B cell (primary cell): ENCODE data around the gene KLF12. TPM values are rescaled to one million over a fixed set of nuclear protein-coding genes. Genes with fewer than 3 reads are reported as not detected.

Experiments used
- ATAC-seq: fragments of 200-7000 bp; cut with Tn5 transposase; one replicate; pipeline ENCODE4 v1.10.0; 2021; ENCODE audit warnings: low read depth, mild to moderate bottlenecking, moderate number of reproducible peaks, moderate library complexity
- CTCF ChIA-PET: fragments of 350-600 bp; sonication (Branson Sonifier 250); formaldehyde crosslinking; loops from one replicate; lab custom pipeline; 2021; ENCODE audit warnings: antibody characterized with exemption, inconsistent platforms; lab: Charles Lee
- POLR2A ChIA-PET: fragments of 350-600 bp; sonication (Branson Sonifier 250); formaldehyde crosslinking; loops from one replicate; lab custom pipeline; 2021; ENCODE audit warnings: antibody characterized with exemption; lab: Charles Lee
- DNase-seq: peaks from one replicate; pipeline ENCODE4 v3.0.0; 2013
- H2AFZ ChIP-seq: 2 replicates; pipeline ENCODE4 v1.6.1; 2012; ENCODE audit warnings: mild to moderate bottlenecking, low read depth, low read length; ENCODE audit not compliant: insufficient read depth, poor library complexity, severe bottlenecking
- H3K27ac ChIP-seq, 2 donors: 1 replicate in 1 of 2; 2 replicates in 1 of 2; pipeline ENCODE4 v1.5.1; 2012 to 2013; ENCODE audit warnings: low read length in 2 of 2, mild to moderate bottlenecking in 2 of 2, moderate library complexity in 1 of 2
- H3K27me3 ChIP-seq, 4 experiments: fragments of 200-600 bp in 1 of 4; sonication (generic) in 1 of 4; replicated peaks in 1 of 4; 1 replicate in 2 of 4; 2 replicates in 2 of 4; pipeline versions ENCODE4 v1.6.1 to v1.7.0; 2013 to 2016; ENCODE audit warnings: low read length in 3 of 4, mild to moderate bottlenecking in 2 of 4, mixed read lengths in 1 of 4, moderate library complexity in 1 of 4; ENCODE audit not compliant: insufficient read depth in 4 of 4, control insufficient read depth in 3 of 4; ENCODE audit errors: control extremely low read depth in 1 of 4
- H3K36me3 ChIP-seq, 2 experiments: replicated peaks in 1 of 2; 1 replicate in 1 of 2; 2 replicates in 1 of 2; pipeline versions ENCODE4 v1.6.1 to v1.7.1; 2013; ENCODE audit warnings: low read length in 1 of 2; ENCODE audit not compliant: insufficient read depth in 2 of 2, control insufficient read depth in 1 of 2; ENCODE audit errors: control extremely low read depth in 1 of 2, extremely low read depth in 1 of 2
- H3K4me1 ChIP-seq, 2 donors: fragments of 200-600 bp in 1 of 2; sonication (generic) in 1 of 2; 1 replicate in 1 of 2; 2 replicates in 1 of 2; pipeline versions ENCODE4 v1.5.1 to v1.6.1; 2013 to 2017; ENCODE audit warnings: low read length in 2 of 2; ENCODE audit not compliant: control insufficient read depth in 2 of 2, insufficient read depth in 2 of 2
- H3K4me2 ChIP-seq: replicated peaks from 2 replicates; pipeline ENCODE3; 2012; ENCODE audit warnings: mild to moderate bottlenecking, low read depth, low read length; ENCODE audit not compliant: poor library complexity, severe bottlenecking
- H3K4me3 ChIP-seq, 5 experiments: fragments of 200-600 bp in 1 of 5; sonication (generic) in 1 of 5; 1 replicate in 3 of 5; 2 replicates in 2 of 5; pipeline versions ENCODE4 v1.5.1 to v1.7.0; 2011 to 2016; ENCODE audit warnings: low read length in 4 of 5, mild to moderate bottlenecking in 4 of 5, low read depth in 2 of 5, control low read depth in 1 of 5, moderate library complexity in 1 of 5; ENCODE audit not compliant: insufficient read depth in 1 of 5; ENCODE audit errors: control extremely low read depth in 1 of 5, extremely low read depth in 1 of 5
- H3K79me2 ChIP-seq: fragments of 200-600 bp; sonication (generic); one replicate; pipeline ENCODE4 v1.6.0; 2016; ENCODE audit warnings: low read length; ENCODE audit not compliant: control insufficient read depth, insufficient read depth
- H3K9ac ChIP-seq: fragments of 200-600 bp; sonication (generic); 2 replicates; pipeline ENCODE4 v1.6.1; 2017; ENCODE audit warnings: mild to moderate bottlenecking, low read length, moderate library complexity
- H3K9me3 ChIP-seq, 3 donors: one replicate each; pipeline versions ENCODE4 v1.6.1 to v1.7.1; 2013; ENCODE audit warnings: low read length in 2 of 3; ENCODE audit not compliant: control insufficient read depth in 2 of 3, insufficient read depth in 1 of 3; ENCODE audit errors: control extremely low read depth in 1 of 3
- H4K20me1 ChIP-seq: 2 replicates; pipeline ENCODE4 v1.6.0; 2012; ENCODE audit warnings: mild to moderate bottlenecking, low read length; ENCODE audit not compliant: insufficient read depth, control insufficient read depth, poor library complexity, severe bottlenecking
- H3K27ac Mint-ChIP-seq: one replicate; pipeline ENCODE4 v1.8.0; 2021; ENCODE audit warnings: mixed read lengths
- H3K27me3 Mint-ChIP-seq: one replicate; pipeline ENCODE4 v1.8.0; 2021; ENCODE audit warnings: mixed read lengths
- H3K4me1 Mint-ChIP-seq: one replicate; pipeline ENCODE4 v1.8.0; 2021; ENCODE audit warnings: mixed read lengths
- H3K4me3 Mint-ChIP-seq: one replicate; pipeline ENCODE4 v1.8.0; 2021; ENCODE audit warnings: mixed read lengths
- H3K9me3 Mint-ChIP-seq: one replicate; pipeline ENCODE4 v1.8.0; 2022; ENCODE audit warnings: mixed read lengths; ENCODE audit not compliant: insufficient read depth
- CTCF ChIP-seq: fragments of 200-600 bp; IDR thresholded peaks from one replicate; pipeline ENCODE4 v1.8.0; 2022; ENCODE audit warnings: antibody characterized with exemption, mild to moderate bottlenecking
- EZH2 ChIP-seq: IDR thresholded peaks from 2 replicates; pipeline ENCODE4 v1.6.1; 2012; ENCODE audit warnings: borderline replicate concordance, low read depth, mild to moderate bottlenecking, moderate library complexity, low read length; ENCODE audit not compliant: insufficient read depth, poor library complexity, severe bottlenecking
- WGBS: methylation state at CpG from one replicate; pipeline ENCODE4 v1.1.5; 2013; ENCODE audit warnings: missing lambda C conversion rate; ENCODE audit not compliant: insufficient coverage; 5-methylcytosine and 5-hydroxymethylcytosine counted together
- intact Hi-C: fragments of 100-400 bp; cut with micrococcal nuclease; formaldehyde crosslinking; loops from one replicate; pipeline ENCODE4 v1.10.0; 2022
- polyA minus RNA-seq: library from RNA; depleted of rRNA, polyadenylated mRNA; stranded (reverse); fragments of >200 nt; gene quantifications from 2 replicates; pipeline ENCODE4 v1.2.3, GENCODE V29; 2012
- polyA plus RNA-seq: library from polyadenylated mRNA; depleted of rRNA; stranded (reverse); fragments of >200 nt; gene quantifications from 2 replicates; pipeline ENCODE4 v1.2.3, GENCODE V29; 2012
- total RNA-seq, 2 donors: library from RNA; stranded (reverse); fragments of 120-200 nt in 1 of 2; gene quantifications; 1 replicate in 1 of 2; 2 replicates in 1 of 2; pipeline versions ENCODE4 v1.2.3 to v1.2.4, GENCODE V29; 2013 to 2022

Gene KLF12
- total RNA-seq (55.7 and 56.3 TPM in 2 replicates), polyA plus RNA-seq (6.7 and 9.1 TPM in 2 replicates), polyA minus RNA-seq (28.0 and 36.7 TPM in 2 replicates)
- 39.7 TPM for total RNA-seq (2013)

DNA sequence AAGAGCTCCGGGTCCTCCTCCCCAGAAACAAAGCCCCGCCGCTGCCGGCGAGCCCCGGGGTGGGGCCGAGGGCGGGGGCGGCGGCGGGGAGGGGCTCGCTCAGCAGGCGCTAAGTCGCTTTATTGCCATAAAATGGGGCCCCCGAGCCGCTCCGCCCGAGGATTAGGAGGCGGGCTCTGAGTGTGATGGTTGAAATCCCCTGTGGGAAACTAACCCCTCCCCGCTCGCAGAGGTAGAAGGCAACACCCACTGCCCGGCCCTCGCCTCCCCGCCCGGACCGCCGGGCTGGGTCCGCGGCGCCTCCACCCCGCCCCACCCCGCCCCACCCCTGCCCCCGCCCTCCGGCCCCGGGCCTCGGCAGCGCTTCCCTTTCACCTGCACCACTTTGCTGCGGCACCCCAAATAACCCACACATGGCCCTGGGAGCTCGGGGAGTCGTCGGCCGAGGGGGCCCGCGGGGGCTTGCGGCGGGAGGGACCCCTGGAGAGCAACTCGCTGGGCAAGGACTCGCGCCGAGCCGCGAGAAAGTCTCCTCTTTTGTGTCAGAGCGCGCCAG is at the start of gene KLF12:
Gene KLF12 (minus strand): TSS at position 184 of the 556 bp plus-strand sequence.
- Histone ChIP-seq H3K4me3 (peak within 1 kb of the TSS; percentile 79 to 91 (median 84)), H3K9me3 (no peaks in the 10 kb centered on the region), H4K20me1 (peaks cover 3% of the 10 kb centered on the region), H3K4me2 (peak within 1 kb of the TSS; percentile 91), H3K9ac (peak within 1 kb of the TSS; percentile 83), H3K27ac (peak within 1 kb of the TSS; percentile 87 to 95), H3K79me2 (peaks cover 43% of the 10 kb centered on the region), H2AFZ (peak within 1 kb of the TSS; percentile 85), H3K36me3 (no peaks in the 10 kb centered on the region), H3K4me1 (peaks cover 32 to 34% of the 10 kb centered on the region in 2 donors), H3K27me3 (no peaks in the 10 kb centered on the region)
- DNase-seq (peak; percentile 97), ATAC-seq (peak; percentile 74)
- Mint-ChIP-seq H3K4me3 (peak within 1 kb of the TSS; percentile 99), H3K27ac (peak within 1 kb of the TSS; percentile 100), H3K27me3 (no peaks in the 10 kb centered on the region), H3K4me1 (peaks cover 34% of the 10 kb centered on the region), H3K9me3 (no peaks in the 10 kb centered on the region)
- POLR2A ChIA-PET = interaction anchor here (0.6 to 4.6 kb wide), 7 partner anchors 10 to 368 kb away, joined by 3 to 35 read pairs (median 5); no protein-coding TSS in a partner anchor
- TF ChIP-seq CTCF (no peak), EZH2 (no peak)
- CTCF ChIA-PET = interaction anchor here (1.4 to 5.7 kb wide), 2 partner anchors 153 to 371 kb away, joined by 3 to 34 read pairs; no protein-coding TSS in a partner anchor
- WGBS = 2% methylated on average over 39 of the region's 54 CpGs
- intact Hi-C loops = loop anchor here (2.0 to 10.0 kb wide), 6 partner anchors 42 to 1413 kb away; partner anchors contain the start of gene UCHL3

- Histone ChIP-seq H3K27ac (no peak overlapping the region), H3K79me2 (no peaks in the 10 kb centered on the region), H3K36me3 (no peaks in the 10 kb centered on the region), H2AFZ (no peak overlapping the region), H3K4me2 (no peak overlapping the region), H3K4me1 (no peaks in the 10 kb centered on the region), H3K9ac (no peak overlapping the region), H3K4me3 (no peak overlapping the region), H3K27me3 (no peaks in the 10 kb centered on the region), H3K9me3 (no peaks in the 10 kb centered on the region), H4K20me1 (no peaks in the 10 kb centered on the region)
- H3K9me3 Mint-ChIP-seq = no peaks in the 10 kb centered on the region
- ATAC-seq (no peak), DNase-seq (no peak)
- H3K27ac Mint-ChIP-seq = no peak overlapping the region
- WGBS = no CpG with 5 or more reads among the region's 1 CpG
- POLR2A ChIA-PET = no interaction called here
- H3K27me3 Mint-ChIP-seq = no peaks in the 10 kb centered on the region
- H3K4me3 Mint-ChIP-seq = no peak overlapping the region
- CTCF ChIA-PET = no interaction called here
- no peak for TF ChIP-seq CTCF
- no peak for TF ChIP-seq EZH2
- no peaks in the 10 kb centered on the region for H3K4me1 Mint-ChIP-seq
- intact Hi-C loops = no loop called here
These were observed 48.3 kb upstream of the KLF12 start for GRCh38 chr13:74182491-74182890.
